Measurements from ENCODE around the gene NUP205. TPM values are rescaled to one million over a fixed set of nuclear protein-coding genes. Genes with fewer than 3 reads are reported as not detected.
A peak's percentile ranks its signal among the peaks of the same experiment; 100 is the strongest.

Gene NUP205
- total RNA-seq, 2 donors from 2014 or later = 118 to 129 TPM

DNA sequence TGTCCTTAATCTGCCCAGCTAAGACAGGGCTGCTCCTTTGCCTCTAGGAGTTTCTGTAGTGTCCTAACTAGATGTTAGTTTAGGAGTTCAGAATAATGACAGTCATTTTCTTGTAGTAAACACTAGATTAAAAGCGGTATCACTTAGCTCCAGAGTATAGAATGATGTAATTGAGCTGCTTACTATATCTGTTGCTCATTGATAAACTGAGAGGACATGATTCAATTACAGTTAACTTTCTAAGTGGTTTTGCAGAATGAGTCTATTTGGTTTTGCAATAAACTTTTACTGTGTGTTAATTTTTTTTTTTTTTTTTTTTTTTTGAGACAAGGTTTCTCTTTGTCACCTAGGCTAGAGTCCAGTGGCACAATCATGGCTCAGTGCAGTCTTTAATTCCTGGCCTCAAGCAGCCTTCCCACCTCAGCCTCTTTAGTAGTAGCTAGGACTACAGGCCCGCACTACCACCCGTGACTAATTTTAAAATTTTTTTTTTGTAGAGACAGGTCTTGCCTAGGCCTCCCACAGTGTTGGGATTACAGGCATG is 106.4 kb downstream of the NUP205 start:
- WGBS, 2 experiments (ENCODE audit: insufficient coverage in 1 of 2, insufficient read length in 1 of 2) = 83 to 86% methylated on average over 1 to 3 of the region's 3 CpGs
- no peaks in the 10 kb centered on the region for H3K27me3 Mint-ChIP-seq (ENCODE audit: insufficient read depth)
- Histone ChIP-seq H3K36me3 (ENCODE audit: control insufficient read depth, insufficient read depth, low read length) (no peaks in the 10 kb centered on the region), H3K4me3 (ENCODE audit: low read length) (no peak overlapping the region), H3K4me1 (ENCODE audit: control insufficient read depth, insufficient read depth, low read length) (peaks cover 5% of the 10 kb centered on the region), H3K27ac (ENCODE audit: low read depth, low read length) (no peak overlapping the region), H3K9me3 (ENCODE audit: control insufficient read depth, low read length) (no peaks in the 10 kb centered on the region), H3K27me3 (ENCODE audit: control insufficient read depth, insufficient read depth, low read length, poor library complexity, severe bottlenecking) (no peaks in the 10 kb centered on the region), H3K9ac (ENCODE audit: extremely low read depth, low read length, poor library complexity, severe bottlenecking) (no peak overlapping the region)
- peak overlapping the region; percentile 91 for H3K4me3 Mint-ChIP-seq
- DNase-seq = no peak
- peaks cover 17% of the 10 kb centered on the region for H3K36me3 Mint-ChIP-seq (ENCODE audit: low read depth)
- H3K4me1 Mint-ChIP-seq = peaks cover 29% of the 10 kb centered on the region
- TF ChIP-seq, protein P1, sequence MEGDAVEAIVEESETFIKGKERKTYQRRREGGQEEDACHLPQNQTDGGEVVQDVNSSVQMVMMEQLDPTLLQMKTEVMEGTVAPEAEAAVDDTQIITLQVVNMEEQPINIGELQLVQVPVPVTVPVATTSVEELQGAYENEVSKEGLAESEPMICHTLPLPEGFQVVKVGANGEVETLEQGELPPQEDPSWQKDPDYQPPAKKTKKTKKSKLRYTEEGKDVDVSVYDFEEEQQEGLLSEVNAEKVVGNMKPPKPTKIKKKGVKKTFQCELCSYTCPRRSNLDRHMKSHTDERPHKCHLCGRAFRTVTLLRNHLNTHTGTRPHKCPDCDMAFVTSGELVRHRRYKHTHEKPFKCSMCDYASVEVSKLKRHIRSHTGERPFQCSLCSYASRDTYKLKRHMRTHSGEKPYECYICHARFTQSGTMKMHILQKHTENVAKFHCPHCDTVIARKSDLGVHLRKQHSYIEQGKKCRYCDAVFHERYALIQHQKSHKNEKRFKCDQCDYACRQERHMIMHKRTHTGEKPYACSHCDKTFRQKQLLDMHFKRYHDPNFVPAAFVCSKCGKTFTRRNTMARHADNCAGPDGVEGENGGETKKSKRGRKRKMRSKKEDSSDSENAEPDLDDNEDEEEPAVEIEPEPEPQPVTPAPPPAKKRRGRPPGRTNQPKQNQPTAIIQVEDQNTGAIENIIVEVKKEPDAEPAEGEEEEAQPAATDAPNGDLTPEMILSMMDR (conservative IDR thresholded peaks at IDR 0.05) = no peak
- H3K9me3 Mint-ChIP-seq = no peaks in the 10 kb centered on the region
- no peak overlapping the region for H3K27ac Mint-ChIP-seq

DNA sequence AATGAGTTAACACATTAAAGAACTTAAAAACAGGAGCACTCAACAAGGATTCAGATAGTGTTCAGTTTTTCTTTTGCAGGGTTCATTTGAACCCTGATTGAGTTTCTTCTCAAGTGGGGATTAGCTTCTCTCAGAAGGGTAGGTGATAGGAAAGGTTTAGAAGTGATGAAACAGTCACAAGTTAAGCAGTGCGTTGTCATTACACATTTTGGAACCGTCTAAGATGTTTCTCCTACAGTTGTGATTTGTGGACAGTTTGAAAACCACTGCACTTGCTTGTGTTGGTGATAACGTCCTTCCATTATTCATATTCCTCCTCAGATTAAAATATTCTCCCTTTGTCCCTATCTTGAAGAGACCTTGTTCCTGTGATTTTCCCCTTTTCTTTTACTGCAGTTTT is 107.3 kb downstream of the NUP205 start:
- TF ChIP-seq, protein P1 (conservative IDR thresholded peaks at IDR 0.05) = no peak
- no peak overlapping the region for H3K4me3 Mint-ChIP-seq
- no peak overlapping the region for H3K4me3 ChIP-seq (ENCODE audit: low read length)
- H3K9me3 ChIP-seq (ENCODE audit: control insufficient read depth, low read length) = no peaks in the 10 kb centered on the region
- H3K4me1 ChIP-seq (ENCODE audit: control insufficient read depth, insufficient read depth, low read length) = peaks cover 5% of the 10 kb centered on the region
- H3K27me3 Mint-ChIP-seq (ENCODE audit: insufficient read depth) = no peaks in the 10 kb centered on the region
- no peaks in the 10 kb centered on the region for H3K36me3 ChIP-seq (ENCODE audit: control insufficient read depth, insufficient read depth, low read length)
- no peak overlapping the region for H3K27ac ChIP-seq (ENCODE audit: low read depth, low read length)
- H3K9me3 Mint-ChIP-seq = no peaks in the 10 kb centered on the region
- H3K9ac ChIP-seq (ENCODE audit: extremely low read depth, low read length, poor library complexity, severe bottlenecking) = no peak overlapping the region
- no peaks in the 10 kb centered on the region for H3K27me3 ChIP-seq (ENCODE audit: control insufficient read depth, insufficient read depth, low read length, poor library complexity, severe bottlenecking)
- DNase-seq = no peak
- H3K36me3 Mint-ChIP-seq (ENCODE audit: low read depth) = peaks cover 20% of the 10 kb centered on the region
- 76 to 90% methylated on average over 3 of the region's 3 CpGs for WGBS, 2 experiments (ENCODE audit: insufficient coverage in 1 of 2, insufficient read length in 1 of 2)
- peaks cover 22% of the 10 kb centered on the region for H3K4me1 Mint-ChIP-seq
- no peak overlapping the region for H3K27ac Mint-ChIP-seq

DNA sequence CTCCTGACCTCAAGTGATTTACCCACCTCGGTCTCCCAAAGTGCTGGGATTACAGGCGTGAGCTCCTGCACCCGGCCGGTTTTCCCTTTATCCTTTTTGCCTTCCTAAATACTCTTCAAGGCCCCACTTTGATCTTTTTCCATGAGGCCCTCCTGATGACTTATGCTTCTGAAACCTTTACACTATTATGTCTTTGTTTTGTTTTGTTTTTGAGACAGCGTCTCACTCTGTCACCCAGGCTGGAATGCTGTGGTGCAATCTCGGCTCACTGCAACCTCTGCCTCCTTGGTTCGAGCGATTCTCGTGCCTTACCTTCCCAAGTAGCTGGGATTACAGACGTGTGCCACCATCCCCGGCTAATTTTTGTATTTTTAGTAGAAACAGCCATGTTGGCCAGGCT is 108.4 kb downstream of the NUP205 start:
- Histone ChIP-seq H3K27ac (ENCODE audit: low read depth, low read length) (no peak overlapping the region), H3K4me3 (ENCODE audit: low read length) (no peak overlapping the region), H3K4me1 (ENCODE audit: control insufficient read depth, insufficient read depth, low read length) (peaks cover 4% of the 10 kb centered on the region), H3K9ac (ENCODE audit: extremely low read depth, low read length, poor library complexity, severe bottlenecking) (no peak overlapping the region), H3K36me3 (ENCODE audit: control insufficient read depth, insufficient read depth, low read length) (no peaks in the 10 kb centered on the region), H3K27me3 (ENCODE audit: control insufficient read depth, insufficient read depth, low read length, poor library complexity, severe bottlenecking) (no peaks in the 10 kb centered on the region), H3K9me3 (ENCODE audit: control insufficient read depth, low read length) (no peaks in the 10 kb centered on the region)
- Mint-ChIP-seq H3K27me3 (ENCODE audit: insufficient read depth) (no peaks in the 10 kb centered on the region), H3K4me1 (peaks cover 21% of the 10 kb centered on the region), H3K27ac (no peak overlapping the region), H3K4me3 (no peak overlapping the region), H3K9me3 (no peaks in the 10 kb centered on the region), H3K36me3 (ENCODE audit: low read depth) (peaks cover 20% of the 10 kb centered on the region)
- 93 to 94% methylated on average over 11 of the region's 11 CpGs for WGBS, 2 experiments (ENCODE audit: insufficient coverage in 1 of 2, insufficient read length in 1 of 2)
- TF ChIP-seq, protein P1 (conservative IDR thresholded peaks at IDR 0.05) = no peak
- no peak for DNase-seq
